IPS-15b (cell line): ENCODE data around the gene COPG1.

ENCODE experiments used
- H3K27me3 ChIP-seq: one replicate; pipeline ENCODE4 v1.6.1; 2013; ENCODE audit warnings: low read length; ENCODE audit not compliant: control insufficient read depth, insufficient read depth
- H3K36me3 ChIP-seq: one replicate; pipeline ENCODE4 v1.6.1; 2013; ENCODE audit warnings: low read length; ENCODE audit not compliant: control insufficient read depth, insufficient read depth
- H3K4me1 ChIP-seq: one replicate; pipeline ENCODE4 v1.6.1; 2013; ENCODE audit warnings: mild to moderate bottlenecking, low read length; ENCODE audit not compliant: control insufficient read depth, insufficient read depth
- H3K4me3 ChIP-seq: one replicate; pipeline ENCODE4 v1.5.1; 2013; ENCODE audit warnings: low read depth, low read length
- H3K9ac ChIP-seq: one replicate; pipeline ENCODE4 v1.6.1; 2013; ENCODE audit warnings: low read depth, mild to moderate bottlenecking, low read length
- H3K9me3 ChIP-seq: one replicate; pipeline ENCODE4 v1.6.1; 2013; ENCODE audit warnings: mild to moderate bottlenecking, low read length; ENCODE audit not compliant: control insufficient read depth, insufficient read depth

The COPG1 gene

GRCh38 chr3:129312021-129312639, 62.7 kb downstream of the COPG1 start:
- H3K27me3 ChIP-seq = no peaks in the 10 kb centered on the region
- no peaks in the 10 kb centered on the region for H3K9me3 ChIP-seq
- H3K36me3 ChIP-seq = no peaks in the 10 kb centered on the region
- H3K4me3 ChIP-seq = no peak overlapping the region
- H3K4me1 ChIP-seq = peaks cover 5% of the 10 kb centered on the region
- H3K9ac ChIP-seq = no peak overlapping the region

DNA sequence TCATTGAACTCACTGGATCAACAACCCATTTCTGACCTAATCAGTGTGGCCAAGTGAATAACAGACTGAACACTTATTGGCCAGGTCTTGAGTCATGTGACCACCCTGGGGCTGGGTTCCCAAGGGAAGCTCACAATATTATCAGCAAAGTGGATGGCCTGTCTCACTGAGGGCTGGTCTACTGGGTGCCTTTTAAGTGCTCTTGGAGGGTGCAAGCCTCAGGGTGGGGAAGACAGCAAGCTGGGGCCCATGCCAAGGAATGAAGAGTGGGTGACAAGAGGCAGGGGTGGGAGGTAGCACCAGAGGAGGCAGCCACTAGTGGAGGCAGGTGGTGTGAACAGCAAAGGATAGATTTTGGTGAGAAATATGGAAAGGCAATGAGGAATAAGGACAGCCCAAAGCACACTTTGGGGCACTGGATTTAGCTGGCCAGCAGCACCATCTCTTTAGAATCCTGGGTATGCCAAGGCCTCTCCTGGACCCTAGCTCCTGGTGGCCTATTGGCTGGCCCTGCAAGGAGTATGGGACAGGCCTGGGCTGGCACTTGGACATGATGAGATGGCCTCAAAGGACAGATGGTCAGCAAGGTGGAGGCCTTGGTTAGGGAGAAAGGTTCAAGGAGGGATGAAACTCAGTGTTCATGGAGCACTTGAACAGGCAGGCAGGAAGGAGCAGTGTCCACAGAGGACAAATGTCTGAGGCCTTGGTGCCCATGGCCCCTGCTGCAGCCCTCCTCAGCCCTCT, 63.4 kb downstream of the COPG1 start:
- Histone ChIP-seq H3K9ac (no peak overlapping the region), H3K27me3 (no peaks in the 10 kb centered on the region), H3K36me3 (no peaks in the 10 kb centered on the region), H3K9me3 (no peaks in the 10 kb centered on the region), H3K4me3 (no peak overlapping the region), H3K4me1 (peaks cover 5% of the 10 kb centered on the region)

GRCh38 chr3:129313415-129313664, 63.9 kb downstream of the COPG1 start:
- H3K4me3 ChIP-seq = no peak overlapping the region
- peaks cover 5% of the 10 kb centered on the region for H3K4me1 ChIP-seq
- H3K9ac ChIP-seq = no peak overlapping the region

DNA sequence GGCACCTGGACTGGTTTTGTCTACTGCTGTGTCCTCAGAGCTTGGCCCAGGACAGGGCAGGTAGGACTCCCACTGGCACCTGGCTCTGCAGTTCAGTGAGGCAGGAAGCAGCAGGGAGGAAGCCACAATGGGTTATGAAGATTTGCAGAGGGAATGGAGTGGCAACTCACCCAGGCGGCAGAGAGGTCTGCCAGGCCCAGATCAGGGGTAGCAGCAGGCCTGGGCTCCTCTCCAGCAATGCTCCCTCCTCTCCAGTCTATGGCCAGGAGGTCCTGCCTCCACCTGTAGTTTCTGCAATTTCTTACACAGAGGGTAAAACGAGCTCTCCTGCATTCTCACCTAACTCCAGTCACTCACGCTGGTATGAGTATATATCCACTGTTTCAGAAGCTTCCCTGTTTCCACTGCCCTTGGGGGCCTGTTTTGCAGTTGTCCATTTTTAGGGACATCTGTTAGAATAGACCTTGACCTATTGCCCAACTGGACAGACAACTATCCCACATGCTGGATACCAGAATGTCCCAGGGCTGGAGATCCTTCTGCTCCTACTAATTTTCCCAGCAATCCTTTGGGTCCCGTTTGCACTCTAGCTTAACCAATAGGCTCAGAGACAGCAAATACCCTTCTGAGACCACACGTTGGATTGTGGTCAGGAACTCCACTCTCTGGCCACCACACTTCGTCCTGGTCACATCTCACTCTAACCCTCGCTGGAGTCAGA, 64.4 kb downstream of the COPG1 start:
- Histone ChIP-seq H3K27me3 (no peaks in the 10 kb centered on the region), H3K9ac (no peak overlapping the region), H3K4me3 (peak overlapping the region; percentile 91), H3K9me3 (no peaks in the 10 kb centered on the region), H3K36me3 (no peaks in the 10 kb centered on the region), H3K4me1 (peaks cover 5% of the 10 kb centered on the region)

More at GRCh38 chr3:129313415-129313664, 63.9 kb downstream of the COPG1 start:
- Histone ChIP-seq H3K27me3 (no peaks in the 10 kb centered on the region), H3K9me3 (no peaks in the 10 kb centered on the region), H3K36me3 (no peaks in the 10 kb centered on the region)

GRCh38 chr3:129314386-129315222, 65.2 kb downstream of the COPG1 start:
- peak overlapping the region; percentile 91 for H3K4me3 ChIP-seq
- H3K27me3 ChIP-seq = no peaks in the 10 kb centered on the region
- H3K36me3 ChIP-seq = peaks cover 2% of the 10 kb centered on the region
- no peaks in the 10 kb centered on the region for H3K9me3 ChIP-seq
- peak overlapping the region; percentile 70 for H3K9ac ChIP-seq
- H3K4me1 ChIP-seq = peaks cover 5% of the 10 kb centered on the region

DNA sequence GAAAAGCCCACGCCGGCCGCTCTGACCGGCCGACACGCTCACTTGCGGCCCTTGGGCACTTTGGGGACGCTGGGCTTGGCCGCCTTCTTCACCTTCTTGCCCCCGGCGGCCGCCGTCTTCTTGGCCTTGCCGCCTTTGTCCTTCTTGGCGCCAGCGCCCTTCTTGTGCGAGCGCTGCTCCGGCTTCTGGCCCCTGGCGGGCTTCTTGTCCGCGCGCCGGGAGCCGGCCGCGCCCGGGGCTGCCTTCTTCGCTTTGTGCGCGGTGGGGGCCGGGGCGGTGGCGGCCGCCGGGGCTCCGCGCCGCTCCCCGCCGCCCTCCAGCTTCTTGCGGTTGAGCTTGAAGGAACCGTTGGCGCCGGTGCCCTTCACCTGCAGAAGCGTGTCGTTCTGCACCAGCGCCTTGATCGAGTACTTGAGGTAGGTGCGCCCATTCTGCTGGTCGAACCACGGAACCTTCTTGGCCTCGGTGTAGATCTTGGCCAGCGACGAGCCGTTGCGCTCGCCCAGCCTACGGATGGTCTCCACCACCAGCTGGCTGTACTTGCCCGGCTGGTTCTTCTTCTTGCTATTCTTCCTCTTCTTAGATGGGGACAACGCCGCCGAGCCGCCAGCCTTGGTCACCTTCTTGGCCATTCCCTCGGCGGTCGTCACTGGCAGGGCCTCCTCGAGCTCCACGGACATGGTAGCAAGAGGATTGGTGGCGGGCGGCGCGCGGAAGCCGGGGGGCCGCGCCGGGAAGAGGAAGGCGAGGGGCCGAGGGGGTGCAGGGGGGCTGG, 66.0 kb downstream of the COPG1 start:
- no peaks in the 10 kb centered on the region for H3K9me3 ChIP-seq
- H3K4me1 ChIP-seq = peaks cover 5% of the 10 kb centered on the region
- peak overlapping the region; percentile 70 for H3K9ac ChIP-seq
- H3K27me3 ChIP-seq = no peaks in the 10 kb centered on the region
- H3K4me3 ChIP-seq = peak overlapping the region; percentile 91
- peaks cover 4% of the 10 kb centered on the region for H3K36me3 ChIP-seq

GRCh38 chr3:129315998-129316247, 66.5 kb downstream of the COPG1 start:
- H3K27me3 ChIP-seq = no peaks in the 10 kb centered on the region
- peak overlapping the region; percentile 47 for H3K9ac ChIP-seq
- peak overlapping the region; percentile 73 for H3K4me3 ChIP-seq
- peaks cover 4% of the 10 kb centered on the region for H3K36me3 ChIP-seq
- no peaks in the 10 kb centered on the region for H3K9me3 ChIP-seq
- peaks cover 5% of the 10 kb centered on the region for H3K4me1 ChIP-seq

DNA sequence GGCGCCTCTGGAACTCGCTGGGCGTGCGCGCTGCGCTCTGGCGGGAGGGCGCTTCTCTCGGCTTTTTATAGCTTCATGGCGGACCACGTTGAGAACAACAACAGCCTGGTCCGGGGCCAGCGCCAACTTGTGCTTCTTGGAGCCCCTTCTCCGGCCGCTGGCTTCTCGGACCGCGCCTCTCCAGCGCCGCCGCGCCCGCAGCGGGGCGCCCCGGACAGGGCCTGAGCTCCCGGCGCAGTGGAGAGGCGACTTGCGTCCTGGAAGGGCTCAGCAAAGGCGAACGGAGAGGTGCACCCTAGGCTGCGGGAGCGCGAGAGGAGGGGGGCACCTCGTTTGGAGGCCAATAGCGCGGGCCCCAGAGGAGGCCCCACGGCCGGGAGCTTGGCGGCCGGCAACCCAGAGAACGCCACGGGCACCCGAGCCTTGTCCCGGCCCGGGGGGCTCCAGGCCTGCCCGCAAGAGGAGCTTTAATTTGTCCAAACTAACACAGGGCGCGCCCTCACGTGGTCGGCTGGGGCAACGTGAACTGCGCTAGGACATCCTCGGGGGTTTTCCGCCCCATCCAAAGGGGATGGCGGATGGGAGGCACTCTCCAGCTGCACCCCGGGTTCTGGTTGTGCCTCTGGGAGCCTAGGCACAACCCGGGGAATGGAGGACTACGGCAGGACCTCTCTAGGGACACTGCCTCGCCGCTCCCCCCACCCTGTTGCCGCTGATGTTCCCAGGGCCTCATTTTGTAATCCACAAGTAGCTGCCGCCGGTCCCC, 67.0 kb downstream of the COPG1 start:
- Histone ChIP-seq H3K36me3 (peaks cover 4% of the 10 kb centered on the region), H3K9ac (peak overlapping the region; percentile 47), H3K4me1 (peaks cover 5% of the 10 kb centered on the region), H3K4me3 (peak overlapping the region; percentile 73), H3K27me3 (no peaks in the 10 kb centered on the region), H3K9me3 (no peaks in the 10 kb centered on the region)

GRCh38 chr3:129317014-129317771, 67.8 kb downstream of the COPG1 start:
- no peaks in the 10 kb centered on the region for H3K27me3 ChIP-seq
- H3K36me3 ChIP-seq = peaks cover 4% of the 10 kb centered on the region
- peak overlapping the region; percentile 73 for H3K4me3 ChIP-seq
- H3K9ac ChIP-seq = peak overlapping the region; percentile 24
- no peaks in the 10 kb centered on the region for H3K9me3 ChIP-seq
- peaks cover 5% of the 10 kb centered on the region for H3K4me1 ChIP-seq

- Histone ChIP-seq H3K9me3 (no peaks in the 10 kb centered on the region), H3K4me1 (peaks cover 5% of the 10 kb centered on the region), H3K4me3 (no peak overlapping the region), H3K9ac (no peak overlapping the region), H3K36me3 (peaks cover 4% of the 10 kb centered on the region), H3K27me3 (no peaks in the 10 kb centered on the region)
Measured at GRCh38 chr3:129317848-129318247, 68.4 kb downstream of the COPG1 start.
